ENCODE results near the gene MAX. TPM values are rescaled to one million over a fixed set of nuclear protein-coding genes. Genes with fewer than 3 reads are reported as not detected.

The MAX gene
- total and polyA plus RNA-seq, 2 experiments from 2014 or later, result 25.0 to 27.7 TPM

- TF ChIP-seq ZNF462 (CRISPR knock-in tag; IDR thresholded peaks at IDR 0.05), result no peak
- no peak for TF ChIP-seq CREB1 (CRISPR knock-in tag; IDR thresholded peaks at IDR 0.05; ENCODE audit: low read depth)
- TF ChIP-seq EZH2 (IDR thresholded peaks at IDR 0.05; ENCODE audit: low read depth, unreplicated experiment), result no peak
Measured at GRCh38 chr14:65131301-65131701, 29.0 kb upstream of the MAX start (continued).

- no peak for DNase-seq (ENCODE audit: low spot score)
- TF ChIP-seq ZNF462 (CRISPR knock-in tag; IDR thresholded peaks at IDR 0.05), result no peak
- Histone ChIP-seq H3K27ac (ENCODE audit: low read depth) (no peak overlapping the region), H3K79me2 (replicated peaks; ENCODE audit: insufficient read depth) (no peaks in the 10 kb centered on the region), H3K36me3 (ENCODE audit: insufficient read depth) (no peaks in the 10 kb centered on the region), H3K4me2 (no peak overlapping the region), H4K20me1 (replicated peaks; ENCODE audit: insufficient read depth) (no peaks in the 10 kb centered on the region), H2AFZ (no peak overlapping the region), H3F3A (replicated peaks; ENCODE audit: low read depth) (no peaks in the 10 kb centered on the region), H3K9me2 (ENCODE audit: insufficient read depth) (no peaks in the 10 kb centered on the region), H3K4me3 (no peak overlapping the region), H3K4me1 (ENCODE audit: insufficient read depth) (no peaks in the 10 kb centered on the region), H3K27me3 (ENCODE audit: insufficient read depth) (no peaks in the 10 kb centered on the region)
- H3K36me3 Mint-ChIP-seq (ENCODE audit: low read depth), result no peaks in the 10 kb centered on the region
- no peak for ATAC-seq
- H3K27me3 Mint-ChIP-seq (ENCODE audit: insufficient read depth, low read depth, poor library complexity), result no peaks in the 10 kb centered on the region
- H3K4me3 Mint-ChIP-seq, result no peak overlapping the region
- H3K4me1 Mint-ChIP-seq, result no peaks in the 10 kb centered on the region
- H3K9me3 Mint-ChIP-seq, result no peaks in the 10 kb centered on the region
- H3K27ac Mint-ChIP-seq, result no peak overlapping the region
Measured at GRCh38 chr14:65128096-65128495, 25.8 kb upstream of the MAX start.

Data from GM23338 (cell line).